Activated T-helper 2 cell treated with anti-CD3 and anti-CD28 coated beads, Interferon-gamma antibody, Interleukin-2, Interleukin-4, amounts not matched to agents 10 μg/mL and 5 μg/mL and 100 μg/mL, durations not matched to agents 14 hours and 24 hours and 36 hours (primary cell): Measurements from ENCODE around the gene OR5D16. TPM values are rescaled to one million over a fixed set of nuclear protein-coding genes. Genes with fewer than 3 reads are reported as not detected.
"Not testable (repeated sequence)": the region's sequence is repeated elsewhere in the genome, so short reads cannot be mapped to it uniquely, and the experiment has no call there.

ENCODE experiments used
- DNase-seq: peaks from one replicate; pipeline ENCODE4 v3.0.0; 2021; ENCODE audit warnings: low spot score
- H3K27ac Mint-ChIP-seq: one replicate; pipeline ENCODE4 v1.8.0; 2021; ENCODE audit warnings: mixed read lengths
- H3K27me3 Mint-ChIP-seq: one replicate; pipeline ENCODE4 v1.8.0; 2021; ENCODE audit warnings: low read depth, mixed read lengths
- H3K36me3 Mint-ChIP-seq: one replicate; pipeline ENCODE4 v1.8.0; 2021; ENCODE audit warnings: low read depth, mixed read lengths
- H3K4me1 Mint-ChIP-seq: one replicate; pipeline ENCODE4 v1.8.0; 2021; ENCODE audit warnings: low read depth, mixed read lengths
- H3K4me3 Mint-ChIP-seq: one replicate; pipeline ENCODE4 v1.8.0; 2021; ENCODE audit warnings: low read depth, mild to moderate bottlenecking, moderate library complexity, mixed read lengths
- H3K9me3 Mint-ChIP-seq: one replicate; pipeline ENCODE4 v1.8.0; 2021; ENCODE audit warnings: mixed read lengths
- intact Hi-C: fragments of 100-400 bp; cut with micrococcal nuclease; formaldehyde crosslinking; loops from one replicate; pipeline ENCODE4 v1.15.1; 2023
- total RNA-seq: library from RNA; stranded (reverse); gene quantifications from 2 replicates; pipeline ENCODE4 v1.2.3, GENCODE V29; 2022

Gene OR5D16
- total RNA-seq, 1 donor from 2014 or later = not detected

DNA sequence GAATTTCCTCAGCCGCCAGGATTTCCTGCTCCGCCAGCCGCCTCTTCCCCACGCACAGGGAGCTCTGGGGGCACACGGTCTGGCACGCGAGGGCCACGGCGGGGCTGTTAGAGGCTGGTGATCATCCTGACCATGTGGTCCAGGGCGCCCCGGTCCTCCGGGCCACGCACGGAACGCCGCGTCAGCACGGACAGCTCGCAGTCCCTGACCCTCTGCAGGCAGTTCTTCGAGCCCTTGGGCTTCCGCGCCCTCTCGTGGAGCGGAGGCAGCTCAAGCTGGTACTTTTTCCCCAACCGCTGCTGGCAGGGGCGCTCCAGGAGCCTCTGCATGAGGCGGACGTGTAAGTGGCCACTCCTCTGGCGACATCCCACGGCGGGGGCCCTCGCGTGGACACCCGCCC is 34.6 kb downstream of the OR5D16 start:
- H3K4me1 Mint-ChIP-seq, H3K36me3 Mint-ChIP-seq, H3K27me3 Mint-ChIP-seq, H3K27ac Mint-ChIP-seq, DNase-seq, intact Hi-C loops, H3K4me3 Mint-ChIP-seq: not testable (repeated sequence)
- peaks cover 34% of the 10 kb centered on the region for H3K9me3 Mint-ChIP-seq

DNA sequence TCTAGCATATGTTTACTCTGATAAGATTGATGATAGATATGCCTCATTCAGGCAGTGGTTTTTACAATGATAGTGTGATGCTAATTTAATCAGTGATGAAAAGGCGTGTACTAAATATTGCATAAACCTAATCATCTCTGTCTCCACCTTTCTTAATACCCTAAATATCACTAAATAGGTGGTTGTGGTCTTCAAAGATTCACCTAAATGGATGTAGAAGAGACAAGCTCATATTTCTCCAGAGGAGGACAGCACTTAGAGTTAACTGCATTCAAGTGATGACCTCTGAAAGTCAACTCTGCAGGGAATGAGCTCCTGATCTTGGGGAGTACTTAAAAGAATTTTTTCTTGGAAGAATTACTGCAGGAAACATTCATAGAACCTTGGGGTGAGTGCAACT is 44.4 kb downstream of the OR5D16 start, which contains the start of gene TRIM51:
Gene TRIM51 (plus strand): TSS at position 301 of the 400 bp plus-strand sequence. CDS start 2,132 bp downstream, outside the sequence.
- H3K27me3 Mint-ChIP-seq, intact Hi-C loops, H3K4me1 Mint-ChIP-seq, H3K36me3 Mint-ChIP-seq, H3K27ac Mint-ChIP-seq, H3K4me3 Mint-ChIP-seq, DNase-seq: not testable (repeated sequence)
- H3K9me3 Mint-ChIP-seq = peaks cover 35% of the 10 kb centered on the region

DNA sequence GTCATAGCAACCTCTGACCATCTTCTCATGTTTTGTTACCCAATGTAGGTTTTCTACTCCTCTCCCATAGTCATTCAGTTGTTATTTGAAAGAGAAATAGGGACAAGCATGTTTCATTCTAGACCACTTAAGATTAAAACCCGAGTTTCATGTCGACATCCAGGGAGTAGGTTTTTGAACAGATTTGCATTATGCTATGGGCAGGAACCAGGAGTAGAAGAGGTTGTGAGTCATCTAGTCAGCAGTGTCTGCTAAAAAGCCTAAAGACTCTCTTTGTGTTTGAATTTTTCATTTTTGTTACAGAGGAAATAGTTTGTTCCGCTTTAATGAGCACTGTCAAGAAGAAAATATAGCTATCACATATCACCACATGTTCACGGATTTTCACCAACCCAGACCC is 46.4 kb downstream of the OR5D16 start:
- peaks cover 32% of the 10 kb centered on the region for H3K9me3 Mint-ChIP-seq
- H3K4me3 Mint-ChIP-seq, intact Hi-C loops, DNase-seq, H3K27me3 Mint-ChIP-seq, H3K27ac Mint-ChIP-seq, H3K4me1 Mint-ChIP-seq, H3K36me3 Mint-ChIP-seq: not testable (repeated sequence)

DNA sequence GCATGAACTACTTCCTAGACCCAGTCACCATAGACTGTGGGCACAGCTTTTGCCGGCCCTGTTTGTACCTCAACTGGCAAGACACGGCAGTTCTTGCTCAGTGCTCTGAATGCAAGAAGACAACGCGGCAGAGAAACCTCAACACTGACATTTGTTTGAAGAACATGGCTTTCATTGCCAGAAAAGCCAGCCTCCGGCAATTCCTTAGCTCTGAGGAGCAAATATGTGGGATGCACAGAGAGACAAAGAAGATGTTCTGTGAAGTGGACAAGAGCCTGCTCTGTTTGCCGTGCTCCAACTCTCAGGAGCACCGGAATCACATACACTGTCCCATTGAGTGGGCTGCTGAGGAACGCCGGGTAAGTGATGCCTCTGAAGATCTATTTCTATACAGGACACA is 46.9 kb downstream of the OR5D16 start:
- H3K4me1 Mint-ChIP-seq, H3K27me3 Mint-ChIP-seq, H3K27ac Mint-ChIP-seq, DNase-seq, intact Hi-C loops, H3K36me3 Mint-ChIP-seq, H3K4me3 Mint-ChIP-seq: not testable (repeated sequence)
- H3K9me3 Mint-ChIP-seq = peaks cover 32% of the 10 kb centered on the region

Other genes with a start within 250 kb of the OR5D16 start
- not detected in 2 replicates for gene OR4C11, start 231.1 kb upstream of the OR5D16 start, total RNA-seq
- gene OR4P4, start 203.6 kb upstream of the OR5D16 start, total RNA-seq = not detected in 2 replicates
- not detected in 2 replicates for gene OR4S2, start 190.4 kb upstream of the OR5D16 start, total RNA-seq
- gene OR4C6, start 176.6 kb upstream of the OR5D16 start, total RNA-seq = not detected in 2 replicates
- not detected in 2 replicates for gene OR5D13, start 65.3 kb upstream of the OR5D16 start, total RNA-seq
- gene OR5D14, start 43.2 kb upstream of the OR5D16 start, total RNA-seq = not detected in 2 replicates
- gene OR5L1, start 27.4 kb upstream of the OR5D16 start, total RNA-seq = not detected in 2 replicates
- gene OR5D18, start 19.1 kb upstream of the OR5D16 start, total RNA-seq = not detected in 2 replicates
- gene OR5L2, start 11.5 kb upstream of the OR5D16 start, total RNA-seq = not detected in 2 replicates
- not detected in 2 replicates for gene TRIM51, start 44.5 kb downstream of the OR5D16 start, total RNA-seq
- gene OR5W2, start 75.8 kb downstream of the OR5D16 start, total RNA-seq = not detected in 2 replicates
- gene OR5I1, start 97.6 kb downstream of the OR5D16 start, total RNA-seq = not detected in 2 replicates
- not detected in 2 replicates for gene OR10AG1, start 131.2 kb downstream of the OR5D16 start, total RNA-seq
- gene OR5F1, start 155.9 kb downstream of the OR5D16 start, total RNA-seq = not detected in 2 replicates
- gene OR5AS1, start 188.9 kb downstream of the OR5D16 start, total RNA-seq = not detected in 2 replicates